Muscle layer of colon (tissue), 2 donors: ENCODE data around the gene UBTD1.

Source experiments
- H3K27ac ChIP-seq: one replicate; pipeline ENCODE4 v1.7.0; 2013; ENCODE audit warnings: low read depth, mild to moderate bottlenecking, low read length, moderate library complexity
- H3K27me3 ChIP-seq, 2 donors: one replicate each; pipeline ENCODE4 v1.7.0; 2013; ENCODE audit warnings: low read length in 2 of 2, mild to moderate bottlenecking in 2 of 2; ENCODE audit not compliant: insufficient read depth in 2 of 2, control insufficient read depth in 1 of 2
- H3K36me3 ChIP-seq: one replicate; pipeline ENCODE4 v1.7.0; 2013; ENCODE audit warnings: mild to moderate bottlenecking, low read length; ENCODE audit not compliant: insufficient read depth
- H3K4me1 ChIP-seq: one replicate; pipeline ENCODE4 v1.7.0; 2013; ENCODE audit warnings: mild to moderate bottlenecking, low read length; ENCODE audit not compliant: insufficient read depth
- H3K4me3 ChIP-seq, 2 donors: one replicate each; pipeline ENCODE4 v1.7.0; 2013; ENCODE audit warnings: low read length in 2 of 2, low read depth in 1 of 2, mild to moderate bottlenecking in 1 of 2, moderate library complexity in 1 of 2
- H3K9ac ChIP-seq: one replicate; pipeline ENCODE4 v1.7.0; 2013; ENCODE audit warnings: low read length
- H3K9me3 ChIP-seq: one replicate; pipeline ENCODE4 v1.7.0; 2013; ENCODE audit warnings: mild to moderate bottlenecking, low read length
- donor health status: abdominal sarcoma.
- donor health status: Adenocarcinoma of cecum.

UBTD1 gene

DNA sequence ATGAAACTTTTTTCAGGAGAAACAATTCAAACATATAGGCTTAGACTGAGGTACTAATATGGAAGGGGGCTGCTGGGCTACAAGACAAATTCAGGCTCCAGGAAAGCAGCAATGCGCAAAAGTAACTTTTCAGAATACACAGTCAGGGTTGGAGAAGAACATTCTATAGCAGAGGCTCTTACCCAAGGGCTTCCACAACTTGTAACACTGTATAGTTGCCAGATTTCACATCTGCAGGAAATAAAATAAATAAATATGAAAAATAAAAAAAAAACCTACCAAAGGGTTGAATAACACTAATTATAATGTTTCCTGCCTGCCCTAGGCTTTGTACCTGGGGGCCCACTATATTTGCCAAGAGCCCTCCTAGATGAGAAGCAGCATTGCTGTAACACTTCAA is 14.8 kb upstream of the UBTD1 start:
- Histone ChIP-seq H3K4me3 (no peak overlapping the region), H3K9me3 (no peaks in the 10 kb centered on the region), H3K27ac (no peak overlapping the region), H3K9ac (no peak overlapping the region), H3K27me3 (no peaks in the 10 kb centered on the region), H3K4me1 (peaks cover 5% of the 10 kb centered on the region), H3K36me3 (peaks cover 31% of the 10 kb centered on the region)

DNA sequence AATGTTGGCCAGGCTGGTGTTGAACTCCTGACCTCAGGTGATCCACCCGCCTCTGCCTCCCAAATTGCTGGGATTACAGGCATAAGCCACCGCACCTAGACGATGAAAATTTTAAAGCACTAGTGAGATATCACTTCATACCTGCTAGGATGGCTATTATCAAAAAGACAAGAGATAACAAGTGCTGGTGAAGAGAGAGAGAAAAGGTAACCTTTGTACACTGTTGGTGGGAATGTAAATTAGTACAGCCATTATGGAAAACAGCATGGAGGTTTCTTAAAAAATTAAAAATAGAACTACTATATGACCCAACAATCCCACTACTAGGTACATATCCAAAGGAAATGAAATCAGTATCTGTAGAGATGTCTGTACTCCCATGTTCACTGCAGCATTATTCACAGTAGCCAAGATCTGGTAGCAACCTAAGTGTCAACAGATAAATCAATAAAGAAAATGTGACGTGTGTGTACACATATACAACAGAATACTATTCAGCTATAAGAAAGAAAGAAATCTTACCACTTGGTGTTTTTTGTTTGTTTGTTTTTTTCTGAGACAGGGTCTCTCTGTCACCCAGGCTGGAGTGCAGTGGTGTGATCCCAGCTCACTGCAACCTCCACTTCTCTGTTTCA is 13.0 kb upstream of the UBTD1 start:
- H3K9me3 ChIP-seq, result no peaks in the 10 kb centered on the region
- no peak overlapping the region for H3K9ac ChIP-seq
- H3K27me3 ChIP-seq, result no peaks in the 10 kb centered on the region
- H3K4me3 ChIP-seq, result no peak overlapping the region
- H3K27ac ChIP-seq, result no peak overlapping the region
- H3K4me1 ChIP-seq, result peaks cover 11% of the 10 kb centered on the region
- peaks cover 13% of the 10 kb centered on the region for H3K36me3 ChIP-seq

DNA sequence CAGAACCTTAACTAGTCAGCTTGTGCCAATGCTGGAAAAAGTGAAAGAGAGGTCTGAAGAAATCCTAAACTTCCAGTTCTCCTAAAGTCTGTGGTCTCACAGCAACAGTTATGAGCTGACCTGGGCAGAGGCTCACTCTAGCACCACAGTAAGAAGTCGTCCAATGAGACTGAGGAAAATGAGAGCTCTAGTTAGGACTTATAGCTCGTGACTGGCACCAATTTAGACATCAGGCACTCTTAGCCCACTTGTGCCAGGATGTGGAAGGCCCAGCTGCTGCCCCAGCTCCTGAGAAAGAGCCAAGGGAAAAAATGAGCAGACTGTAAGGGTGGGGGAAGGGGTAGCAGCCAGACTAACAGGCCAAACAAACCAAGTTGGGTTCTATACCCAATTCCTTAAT is 8.1 kb upstream of the UBTD1 start:
- Histone ChIP-seq H3K36me3 (no peaks in the 10 kb centered on the region), H3K27ac (no peak overlapping the region), H3K9ac (no peak overlapping the region), H3K9me3 (no peaks in the 10 kb centered on the region), H3K27me3 (no peaks in the 10 kb centered on the region), H3K4me3 (no peak overlapping the region), H3K4me1 (peaks cover 19% of the 10 kb centered on the region)

DNA sequence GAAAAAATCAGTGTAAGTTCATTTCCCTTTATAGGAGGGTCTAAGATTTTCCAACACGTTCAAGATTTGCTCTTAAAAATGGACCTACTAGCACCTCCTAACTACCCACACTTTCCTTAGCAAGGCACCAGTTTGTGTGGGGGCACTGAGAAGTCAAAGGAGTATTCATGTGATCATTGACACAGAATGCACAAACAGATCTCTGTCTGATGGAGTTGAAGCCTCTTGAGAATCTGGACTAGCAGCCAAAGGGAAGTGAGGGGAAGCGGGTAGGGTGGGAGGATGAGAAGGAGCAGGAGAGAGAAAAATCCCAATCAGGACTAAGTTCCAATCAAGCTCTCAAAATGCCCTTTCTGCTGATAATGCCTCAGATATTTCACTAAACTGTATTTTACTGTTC is 4.6 kb upstream of the UBTD1 start:
- H3K4me1 ChIP-seq, result peaks cover 34% of the 10 kb centered on the region
- H3K9ac ChIP-seq, result no peak overlapping the region

DNA sequence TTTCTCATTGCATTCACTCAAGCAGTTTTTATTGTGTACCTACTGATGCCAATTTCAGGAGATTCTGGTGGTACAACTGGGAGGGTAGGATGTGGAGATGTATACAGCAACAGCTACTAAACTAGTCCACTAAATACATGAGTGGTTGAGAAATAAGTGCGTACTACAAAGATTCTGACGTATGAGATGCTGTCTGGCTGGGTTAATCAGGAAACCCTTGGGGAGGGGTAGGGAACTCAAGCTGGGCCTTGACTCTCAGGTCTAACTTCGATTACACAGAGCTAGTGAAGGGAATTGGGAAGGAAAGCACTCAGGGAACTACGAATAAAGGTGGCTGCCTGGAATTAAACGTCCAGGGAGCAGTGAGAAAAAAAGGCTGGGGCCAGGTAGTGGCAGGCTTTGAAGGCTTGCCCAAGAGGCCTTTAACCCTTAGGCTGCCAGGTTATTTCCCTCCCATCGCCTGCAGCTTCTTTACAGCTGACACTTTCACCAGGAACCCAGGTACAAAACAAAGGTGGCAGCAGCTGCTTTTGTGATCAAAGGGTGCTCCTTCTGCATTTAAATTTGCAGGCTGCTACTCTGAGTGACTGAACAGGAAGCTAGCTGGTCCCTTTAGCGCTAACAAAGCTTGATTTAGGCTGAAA is 3.7 kb upstream of the UBTD1 start:
- H3K36me3 ChIP-seq, result peaks cover 3% of the 10 kb centered on the region
- peaks cover 37% of the 10 kb centered on the region for H3K4me1 ChIP-seq
- no peak overlapping the region for H3K27ac ChIP-seq
- H3K9ac ChIP-seq, result no peak overlapping the region
- H3K4me3 ChIP-seq, result no peak overlapping the region
- no peaks in the 10 kb centered on the region for H3K9me3 ChIP-seq
- no peaks in the 10 kb centered on the region for H3K27me3 ChIP-seq

More for the DNA sequence above, 4.6 kb upstream of the UBTD1 start:
- peaks cover 3% of the 10 kb centered on the region for H3K36me3 ChIP-seq
- no peak overlapping the region for H3K4me3 ChIP-seq
- H3K27me3 ChIP-seq, result no peaks in the 10 kb centered on the region
- no peak overlapping the region for H3K27ac ChIP-seq
- no peaks in the 10 kb centered on the region for H3K9me3 ChIP-seq

DNA sequence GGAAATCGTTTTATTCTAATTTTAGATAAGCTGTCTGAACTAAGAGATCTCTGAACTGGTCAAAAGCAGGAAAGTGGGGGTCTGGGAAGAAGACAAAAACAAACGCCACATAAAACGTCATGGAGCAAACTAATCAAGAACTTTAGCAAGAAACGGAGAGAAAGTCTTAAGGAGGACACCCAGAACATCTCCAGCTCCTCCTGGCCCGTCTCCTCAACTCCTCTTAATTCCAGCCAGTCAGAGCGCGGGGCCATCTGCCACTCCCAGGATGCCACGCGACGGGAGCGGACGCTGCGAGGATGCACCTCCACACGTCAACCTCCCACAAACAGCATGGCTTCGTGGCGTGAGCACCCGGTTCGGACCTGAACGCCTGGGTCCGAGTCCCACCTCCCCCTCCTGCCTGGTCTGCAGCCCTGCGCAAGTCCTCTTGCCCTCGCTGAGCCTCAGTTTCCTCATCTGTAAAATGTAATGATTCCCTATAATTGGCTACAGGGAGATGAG is 1.1 kb upstream of the UBTD1 start:
- no peaks in the 10 kb centered on the region for H3K9me3 ChIP-seq
- H3K4me3 ChIP-seq, result peak overlapping the region; percentile 90 to 99
- peak overlapping the region; percentile 83 for H3K27ac ChIP-seq
- H3K36me3 ChIP-seq, result peaks cover 3% of the 10 kb centered on the region
- H3K4me1 ChIP-seq, result peaks cover 31% of the 10 kb centered on the region
- no peaks in the 10 kb centered on the region for H3K27me3 ChIP-seq
- peak overlapping the region; percentile 77 for H3K9ac ChIP-seq

DNA sequence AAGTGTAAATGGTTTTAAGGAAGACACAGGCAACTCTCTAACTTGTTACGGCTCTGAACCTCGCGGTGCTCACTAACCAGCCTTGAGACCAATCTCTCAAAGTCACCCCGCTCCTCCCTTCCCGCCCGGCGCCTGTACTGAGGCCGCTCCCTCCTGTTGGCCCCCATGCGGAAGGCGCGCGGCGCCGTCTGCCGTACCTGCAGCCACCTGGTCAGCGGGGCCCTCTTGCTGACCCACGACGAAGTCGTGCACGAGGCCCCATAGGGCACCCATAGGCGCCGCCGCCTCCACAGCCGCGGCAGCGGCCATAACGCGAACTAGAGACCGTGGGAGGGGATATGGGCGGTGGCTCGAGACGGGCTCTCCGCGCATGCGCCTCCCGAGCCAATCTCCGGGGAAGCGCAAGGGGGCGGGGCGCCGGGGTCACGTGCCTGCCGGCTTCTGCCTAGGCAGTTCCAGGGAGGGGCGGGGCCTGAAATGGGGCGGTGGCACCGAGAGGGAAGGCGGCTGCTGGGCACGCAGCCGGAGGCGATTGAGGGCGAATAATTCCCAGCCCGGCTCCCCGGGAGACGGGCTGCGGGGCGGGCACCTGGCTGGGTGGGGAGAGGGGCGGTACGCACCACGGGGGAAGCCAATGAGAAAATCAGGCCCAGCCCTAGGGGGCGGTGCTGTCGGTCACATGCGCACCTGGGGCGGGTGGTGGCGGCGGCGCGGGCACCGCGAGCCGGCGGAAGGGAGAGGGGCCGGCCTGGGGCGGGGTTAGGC is 466 bp upstream of the UBTD1 start, which contains the start of gene MMS19:
Gene MMS19, minus strand, starts transcription at position 347 of the 765 bp plus-strand sequence. Its CDS starts 38 bp downstream, at position 309.
- Histone ChIP-seq H3K4me1 (peaks cover 31% of the 10 kb centered on the region), H3K36me3 (peaks cover 3% of the 10 kb centered on the region)

DNA sequence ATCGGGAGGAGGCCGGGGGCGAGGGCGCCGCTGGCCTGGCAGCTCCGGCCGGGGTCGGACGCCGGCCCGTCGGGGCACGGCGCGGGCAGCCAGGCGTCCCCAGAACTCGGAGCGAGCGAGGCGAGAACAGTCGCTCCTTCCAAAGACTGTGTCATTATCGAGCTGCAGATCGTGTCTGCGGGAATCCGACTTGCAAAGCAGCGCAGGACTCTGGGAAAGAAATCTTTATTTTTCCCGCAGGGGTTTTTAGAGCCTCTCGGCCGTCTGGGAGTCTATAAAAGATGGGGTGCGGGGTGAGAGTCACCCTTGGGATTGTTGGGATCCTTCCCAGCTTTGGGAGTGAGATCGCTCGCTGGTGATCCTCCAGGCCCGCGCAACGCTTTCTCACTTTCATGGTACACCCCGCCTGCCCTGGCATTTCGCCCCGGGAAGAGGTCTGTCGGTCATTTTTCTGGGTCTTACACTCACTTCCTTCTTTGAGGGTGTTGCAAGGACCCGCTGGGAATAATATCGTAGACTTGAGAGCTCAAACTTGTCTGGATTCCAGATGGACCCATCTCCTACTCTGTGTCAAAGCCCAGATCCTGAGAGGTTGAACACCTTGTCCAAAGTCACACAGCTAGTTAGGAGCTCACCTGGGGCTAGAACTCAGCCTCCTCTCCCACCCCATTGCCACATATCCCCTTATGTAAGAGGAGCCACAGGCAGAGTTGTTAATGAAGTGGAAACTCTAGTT is 1.0 kb downstream of the UBTD1 start:
- Histone ChIP-seq H3K4me3 (peak overlapping the region; percentile 90 to 99), H3K27me3 (no peaks in the 10 kb centered on the region), H3K4me1 (peaks cover 28% of the 10 kb centered on the region), H3K27ac (peak overlapping the region; percentile 83), H3K9me3 (no peaks in the 10 kb centered on the region), H3K9ac (peak overlapping the region; percentile 42), H3K36me3 (peaks cover 3% of the 10 kb centered on the region)

More for the DNA sequence above, 466 bp upstream of the UBTD1 start, which contains the start of gene MMS19:
- Histone ChIP-seq H3K27ac (peak within 1 kb of the TSS; percentile 83), H3K9me3 (no peaks in the 10 kb centered on the region), H3K27me3 (no peaks in the 10 kb centered on the region), H3K4me3 (peak within 1 kb of the TSS; percentile 90 to 99), H3K9ac (peak within 1 kb of the TSS; percentile 77)

DNA sequence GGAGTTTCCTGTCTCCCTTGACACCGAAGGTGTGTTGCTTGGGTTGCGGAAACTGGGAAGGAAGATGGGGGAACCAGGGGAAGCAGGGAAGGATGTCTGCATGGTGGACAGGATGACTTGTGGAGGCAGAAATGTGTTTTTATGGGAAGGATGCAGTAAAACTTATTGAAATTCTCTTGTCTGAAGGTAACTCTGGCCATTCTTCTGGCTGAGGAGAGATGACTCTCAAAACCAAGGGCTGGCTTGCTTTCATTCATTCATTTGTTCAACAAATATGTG is 1.5 kb downstream of the UBTD1 start:
- Histone ChIP-seq H3K9ac (peak overlapping the region; percentile 42), H3K4me1 (peaks cover 23% of the 10 kb centered on the region), H3K4me3 (peak overlapping the region in 1 of 2 donors; percentile 90), H3K27ac (peak overlapping the region; percentile 83), H3K27me3 (no peaks in the 10 kb centered on the region), H3K9me3 (no peaks in the 10 kb centered on the region), H3K36me3 (peaks cover 3% of the 10 kb centered on the region)

DNA sequence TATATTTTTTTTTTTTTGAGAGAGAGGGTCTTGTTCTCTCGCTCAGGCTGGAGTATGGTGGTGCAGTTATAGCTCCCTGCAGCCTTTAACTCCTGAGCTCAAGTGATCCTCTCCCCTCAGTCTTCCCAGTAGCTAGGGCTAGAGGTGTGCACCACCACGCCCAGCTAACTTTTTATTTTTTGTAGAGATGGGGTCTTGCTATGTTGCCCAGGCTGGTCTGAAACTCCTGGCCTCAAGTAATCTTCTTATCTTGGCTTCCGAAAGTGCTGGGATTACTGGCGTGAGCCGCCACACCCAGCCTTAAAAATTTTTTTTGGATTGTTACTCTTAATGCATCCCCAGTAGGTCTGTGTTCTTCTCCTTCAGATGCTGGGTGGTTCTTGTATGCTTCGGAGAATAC is 4.2 kb downstream of the UBTD1 start:
- no peak overlapping the region for H3K27ac ChIP-seq
- H3K4me3 ChIP-seq, result no peak overlapping the region
- H3K27me3 ChIP-seq, result no peaks in the 10 kb centered on the region
- no peaks in the 10 kb centered on the region for H3K9me3 ChIP-seq
- H3K9ac ChIP-seq, result no peak overlapping the region
- peaks cover 8% of the 10 kb centered on the region for H3K4me1 ChIP-seq
- no peaks in the 10 kb centered on the region for H3K36me3 ChIP-seq

DNA sequence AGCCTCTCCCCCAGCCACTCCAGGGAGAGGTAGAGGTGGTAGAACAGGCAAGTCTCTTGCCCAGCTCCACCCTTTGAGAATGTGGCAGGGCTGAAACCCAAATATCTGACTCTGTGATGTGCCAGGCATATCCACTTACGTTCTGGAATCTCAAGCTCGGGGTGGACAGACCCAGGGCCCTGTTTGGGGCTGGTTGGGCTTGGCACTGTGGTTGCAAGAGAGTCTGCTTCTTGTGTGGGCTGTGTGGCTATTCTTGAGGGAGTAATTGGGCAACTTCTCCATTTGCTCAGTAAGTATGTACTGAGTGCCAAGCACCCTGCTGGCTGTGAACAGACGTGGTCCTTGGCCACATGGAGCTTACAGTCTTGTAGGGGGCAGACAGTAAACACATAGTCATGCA is 4.7 kb downstream of the UBTD1 start:
- H3K36me3 ChIP-seq, result no peaks in the 10 kb centered on the region
- no peaks in the 10 kb centered on the region for H3K27me3 ChIP-seq
- no peak overlapping the region for H3K27ac ChIP-seq
- no peak overlapping the region for H3K4me3 ChIP-seq
- no peaks in the 10 kb centered on the region for H3K9me3 ChIP-seq
- H3K9ac ChIP-seq, result no peak overlapping the region
- H3K4me1 ChIP-seq, result peaks cover 8% of the 10 kb centered on the region
